ENCODE results near the gene SPATA6L.

SPATA6L gene

DNA sequence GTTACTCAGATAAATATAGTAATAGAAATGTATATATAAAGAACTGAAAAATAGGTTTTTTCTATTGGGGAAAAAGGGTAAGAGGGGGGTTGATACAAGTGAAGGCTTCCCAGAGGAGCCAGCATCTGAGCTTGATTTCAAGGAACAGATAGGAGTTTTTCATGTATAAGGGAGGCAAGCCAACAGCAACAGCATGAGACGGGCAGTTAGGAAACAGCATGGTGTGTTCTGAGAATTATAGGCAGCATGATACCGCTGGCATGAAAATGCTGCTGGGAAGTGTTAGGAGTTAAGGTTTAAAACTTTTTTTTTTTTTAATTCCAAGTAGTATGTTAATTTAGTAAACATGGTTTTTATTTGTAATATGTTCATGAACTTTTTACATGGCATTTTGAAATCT, 22.7 kb upstream of the SPATA6L start:
- TF ChIP-seq, protein P1, sequence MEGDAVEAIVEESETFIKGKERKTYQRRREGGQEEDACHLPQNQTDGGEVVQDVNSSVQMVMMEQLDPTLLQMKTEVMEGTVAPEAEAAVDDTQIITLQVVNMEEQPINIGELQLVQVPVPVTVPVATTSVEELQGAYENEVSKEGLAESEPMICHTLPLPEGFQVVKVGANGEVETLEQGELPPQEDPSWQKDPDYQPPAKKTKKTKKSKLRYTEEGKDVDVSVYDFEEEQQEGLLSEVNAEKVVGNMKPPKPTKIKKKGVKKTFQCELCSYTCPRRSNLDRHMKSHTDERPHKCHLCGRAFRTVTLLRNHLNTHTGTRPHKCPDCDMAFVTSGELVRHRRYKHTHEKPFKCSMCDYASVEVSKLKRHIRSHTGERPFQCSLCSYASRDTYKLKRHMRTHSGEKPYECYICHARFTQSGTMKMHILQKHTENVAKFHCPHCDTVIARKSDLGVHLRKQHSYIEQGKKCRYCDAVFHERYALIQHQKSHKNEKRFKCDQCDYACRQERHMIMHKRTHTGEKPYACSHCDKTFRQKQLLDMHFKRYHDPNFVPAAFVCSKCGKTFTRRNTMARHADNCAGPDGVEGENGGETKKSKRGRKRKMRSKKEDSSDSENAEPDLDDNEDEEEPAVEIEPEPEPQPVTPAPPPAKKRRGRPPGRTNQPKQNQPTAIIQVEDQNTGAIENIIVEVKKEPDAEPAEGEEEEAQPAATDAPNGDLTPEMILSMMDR (IDR thresholded peaks at IDR 0.05; ENCODE audit: borderline replicate concordance, insufficient read depth, low read depth, low read length): no peak
- H3K4me3 ChIP-seq (ENCODE audit: low read depth, low read length): no peak overlapping the region

DNA sequence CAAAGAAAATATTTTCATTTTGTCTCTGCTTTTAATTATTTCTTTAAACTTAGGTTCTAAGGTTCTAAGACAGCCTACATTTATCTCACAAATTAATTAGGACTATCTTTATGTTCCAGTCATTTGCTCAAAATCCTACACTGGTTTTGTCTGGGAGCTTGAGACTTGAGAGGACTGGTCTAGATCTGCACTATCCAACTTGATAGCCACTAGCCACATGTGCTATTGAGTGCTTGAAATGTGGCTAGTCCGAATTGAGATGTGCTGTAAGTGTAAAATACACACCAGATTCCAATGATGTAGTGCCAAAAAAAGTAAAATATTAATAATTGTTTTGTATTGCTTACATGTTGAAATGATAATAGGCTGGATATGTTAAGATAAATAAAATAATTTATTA, 20.3 kb upstream of the SPATA6L start:
- TF ChIP-seq, protein P1 (IDR thresholded peaks at IDR 0.05; ENCODE audit: borderline replicate concordance, insufficient read depth, low read depth, low read length): no peak
- no peak overlapping the region for H3K4me3 ChIP-seq (ENCODE audit: low read depth, low read length)

DNA sequence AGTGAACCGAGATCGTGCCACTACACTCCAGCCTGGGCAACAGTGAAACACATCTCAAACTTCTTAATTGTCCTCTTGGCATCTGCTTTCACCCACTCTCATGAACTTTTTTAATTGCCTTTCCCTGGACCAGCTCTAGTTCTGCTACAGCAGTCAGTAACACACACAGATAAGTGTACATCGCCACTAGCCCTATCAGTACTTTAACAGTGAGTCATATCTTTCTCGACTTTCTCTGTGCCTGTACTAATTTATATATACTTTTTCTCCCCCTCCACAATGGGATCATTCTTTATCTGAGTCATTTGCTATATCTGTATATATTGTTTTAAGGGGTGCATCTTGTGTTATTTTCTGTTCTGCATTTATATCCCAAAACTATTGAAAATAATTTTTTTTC, 19.8 kb upstream of the SPATA6L start:
- H3K4me3 ChIP-seq (ENCODE audit: low read depth, low read length): no peak overlapping the region
- TF ChIP-seq, protein P1 (IDR thresholded peaks at IDR 0.05; ENCODE audit: borderline replicate concordance, insufficient read depth, low read depth, low read length): no peak

DNA sequence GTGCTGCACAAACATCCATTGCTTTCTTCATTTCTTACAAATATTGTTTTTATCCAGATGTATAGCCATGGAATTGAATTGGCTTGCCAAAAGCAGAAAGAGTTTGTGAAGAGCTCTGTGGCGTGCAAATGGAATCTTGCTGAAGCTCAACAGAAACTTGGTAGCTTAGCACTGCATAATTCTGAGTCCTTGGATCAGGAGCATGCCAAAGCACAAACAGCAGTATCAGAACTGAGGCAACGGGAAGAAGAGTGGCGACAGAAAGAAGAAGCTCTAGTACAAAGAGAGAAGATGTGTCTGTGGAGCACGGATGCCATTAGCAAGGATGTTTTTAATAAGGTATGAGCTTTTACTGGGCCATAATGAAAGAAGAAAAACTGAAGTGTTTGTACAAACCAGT, 18.5 kb upstream of the SPATA6L start:
- TF ChIP-seq, protein P1 (IDR thresholded peaks at IDR 0.05; ENCODE audit: borderline replicate concordance, insufficient read depth, low read depth, low read length): no peak
- no peak overlapping the region for H3K4me3 ChIP-seq (ENCODE audit: low read depth, low read length)

DNA sequence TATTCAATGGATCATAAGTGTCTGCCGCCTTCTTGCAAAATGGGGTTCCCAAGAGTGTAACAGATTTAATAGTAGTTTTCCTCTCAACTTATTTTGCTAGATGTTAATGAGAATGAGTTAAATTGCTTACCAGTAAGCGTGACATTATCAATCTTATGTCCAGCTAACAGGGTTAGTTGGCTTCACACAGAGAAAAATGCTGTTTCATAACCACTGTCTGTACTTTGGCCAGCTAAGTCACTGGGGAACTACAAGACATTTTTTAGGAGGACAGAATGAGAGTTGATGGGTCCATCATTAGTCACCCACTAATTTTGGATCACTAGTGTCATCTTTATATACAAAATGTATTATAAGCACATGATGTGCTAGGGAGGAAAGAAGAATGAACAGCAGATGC, 14.5 kb upstream of the SPATA6L start:
- TF ChIP-seq, protein P1 (IDR thresholded peaks at IDR 0.05; ENCODE audit: borderline replicate concordance, insufficient read depth, low read depth, low read length): no peak

DNA sequence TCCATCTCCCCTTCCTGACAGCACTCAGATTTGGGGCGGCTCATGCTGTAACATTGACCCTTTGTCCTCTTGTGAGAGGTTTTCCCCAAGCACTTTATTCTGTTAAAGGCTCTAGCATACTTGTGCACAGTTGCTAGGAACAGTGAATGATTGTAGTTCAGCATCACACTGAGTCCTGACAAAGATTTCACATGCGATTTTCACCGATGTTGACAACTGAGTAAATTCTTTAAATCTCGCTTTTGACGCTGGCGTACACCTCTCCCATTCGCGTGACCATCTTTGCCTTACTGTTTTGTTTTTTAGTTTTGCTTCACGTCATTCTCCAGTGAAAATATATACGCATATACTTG, 13.9 kb upstream of the SPATA6L start:
- TF ChIP-seq, protein P1 (IDR thresholded peaks at IDR 0.05; ENCODE audit: borderline replicate concordance, insufficient read depth, low read depth, low read length): no peak
- peak overlapping the region; percentile 58 for H3K4me3 ChIP-seq (ENCODE audit: low read depth, low read length)

More for the DNA sequence above, 14.5 kb upstream of the SPATA6L start:
- H3K4me3 ChIP-seq (ENCODE audit: low read depth, low read length): no peak overlapping the region

DNA sequence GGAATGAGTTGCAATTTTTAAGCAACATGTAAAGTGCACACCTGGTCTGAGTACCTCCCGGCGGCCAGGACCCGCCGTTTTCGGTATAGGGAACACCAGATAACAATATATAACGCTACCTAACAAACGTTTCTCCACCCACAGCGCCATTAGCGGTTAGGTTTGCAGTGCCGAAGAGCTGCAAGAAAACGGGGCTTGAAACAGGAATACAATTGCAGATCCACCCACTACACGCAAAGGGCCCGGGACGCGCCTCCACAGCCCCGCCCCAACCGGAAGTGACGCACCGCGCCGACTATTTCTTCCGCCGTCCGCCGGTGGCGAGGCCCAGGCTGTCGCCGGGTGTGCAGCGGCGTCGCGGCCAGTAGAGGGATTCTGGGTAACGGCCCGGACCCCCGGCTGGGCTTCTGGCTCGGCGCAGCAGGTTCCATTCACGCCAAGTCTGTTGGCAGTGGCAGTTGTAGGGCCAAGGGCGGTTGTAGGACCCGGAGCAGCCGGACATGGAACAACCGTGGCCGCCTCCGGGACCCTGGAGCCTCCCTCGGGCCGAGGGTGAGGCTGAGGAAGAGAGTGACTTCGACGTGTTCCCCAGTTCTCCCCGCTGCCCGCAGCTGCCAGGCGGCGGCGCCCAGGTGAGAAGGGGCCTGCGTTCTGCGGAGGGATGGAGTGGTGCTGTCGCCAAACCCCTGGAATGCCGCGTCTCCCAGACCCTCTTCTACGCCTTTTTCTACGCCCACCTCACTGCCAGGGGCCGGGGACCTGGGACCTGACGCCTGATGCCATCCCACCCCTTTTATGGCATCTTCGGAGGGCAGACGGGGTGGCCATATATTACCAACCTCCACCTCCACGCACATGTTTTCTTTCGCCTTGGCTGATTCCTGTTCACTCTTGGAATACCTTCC, 13.2 kb upstream of the SPATA6L start, which contains the start of gene CDC37L1:
Gene CDC37L1, plus strand, starts transcription at position 302 of the 905 bp plus-strand sequence. Its CDS starts 199 bp downstream, at position 501.
- peak within 1 kb of the TSS; percentile 58 for H3K4me3 ChIP-seq (ENCODE audit: low read depth, low read length)
- TF ChIP-seq, protein P1 (IDR thresholded peaks at IDR 0.05; ENCODE audit: borderline replicate concordance, insufficient read depth, low read depth, low read length): peak; percentile 60
